ENCODE data around the gene NNAT.
A peak's percentile ranks its signal among the peaks of the same experiment; 100 is the strongest.
"Not testable (repeated sequence)": the region's sequence is repeated elsewhere in the genome, so short reads cannot be mapped to it uniquely, and the experiment has no call there.

NNAT gene

GRCh38 chr20:37541326-37541725 is 20.3 kb downstream of the NNAT start:
- no peak for DNase-seq (ENCODE audit: low read depth)

- DNase-seq (ENCODE audit: low read depth), result no peak
Measured at GRCh38 chr20:37542281-37542680, 21.2 kb downstream of the NNAT start.

- no peak for DNase-seq (ENCODE audit: low read depth)
Measured at GRCh38 chr20:37543828-37544227, 22.8 kb downstream of the NNAT start.

GRCh38 chr20:37544386-37544785 is 23.3 kb downstream of the NNAT start:
- DNase-seq (ENCODE audit: low read depth), result no peak

- no peak for DNase-seq (ENCODE audit: low read depth)
Measured at GRCh38 chr20:37545516-37545915, 24.5 kb downstream of the NNAT start.

- no peak for DNase-seq (ENCODE audit: low read depth)
Measured at GRCh38 chr20:37547912-37548311, 26.9 kb downstream of the NNAT start.

GRCh38 chr20:37550101-37550920 is 29.3 kb downstream of the NNAT start:
- DNase-seq (ENCODE audit: low read depth), result not testable (repeated sequence)

GRCh38 chr20:37551660-37552059 is 30.6 kb downstream of the NNAT start:
- not testable (repeated sequence) for DNase-seq (ENCODE audit: low read depth)

- DNase-seq (ENCODE audit: low read depth), result no peak
Measured at GRCh38 chr20:37552415-37552814, 31.4 kb downstream of the NNAT start.

GRCh38 chr20:37554721-37555298 is 33.8 kb downstream of the NNAT start:
- not testable (repeated sequence) for DNase-seq (ENCODE audit: low read depth)

GRCh38 chr20:37556538-37556937 is 35.5 kb downstream of the NNAT start:
- DNase-seq (ENCODE audit: low read depth), result no peak

- DNase-seq (ENCODE audit: low read depth), result no peak
Measured at GRCh38 chr20:37558306-37558705, 37.3 kb downstream of the NNAT start.

GRCh38 chr20:37558779-37559178 is 37.7 kb downstream of the NNAT start:
- DNase-seq (ENCODE audit: low read depth), result no peak

GRCh38 chr20:37559312-37560027 is 38.4 kb downstream of the NNAT start:
- DNase-seq (ENCODE audit: low read depth), result no peak

- DNase-seq (ENCODE audit: low read depth), result no peak
Measured at GRCh38 chr20:37560629-37561028, 39.6 kb downstream of the NNAT start.

GRCh38 chr20:37562695-37563480 is 41.8 kb downstream of the NNAT start:
- DNase-seq (ENCODE audit: low read depth), result no peak

- no peak for DNase-seq (ENCODE audit: low read depth)
Measured at GRCh38 chr20:37564016-37564387, 43.0 kb downstream of the NNAT start.

- DNase-seq (ENCODE audit: low read depth), result peak; percentile 7
Measured at GRCh38 chr20:37564388-37565133, 43.5 kb downstream of the NNAT start.

- no peak for DNase-seq (ENCODE audit: low read depth)
Measured at GRCh38 chr20:37565134-37565811, 44.2 kb downstream of the NNAT start.

GRCh38 chr20:37566590-37567330 is 45.7 kb downstream of the NNAT start:
- DNase-seq (ENCODE audit: low read depth), result no peak

All from stimulated activated CD8-positive, alpha-beta memory T cell treated with anti-CD3 and anti-CD28 coated beads, Interleukin-4, amount 100 ng/mL, for 24 hours (primary cell).